ENCODE measurements around the gene RPH3AL. TPM values are rescaled to one million over a fixed set of nuclear protein-coding genes. Genes with fewer than 3 reads are reported as not detected.

RPH3AL gene
- total RNA-seq, 1 donor = 2.9 TPM

GRCh38 chr17:259341-259976, 93.1 kb downstream of the RPH3AL start:
- Histone ChIP-seq H3K36me3 (ENCODE audit: insufficient read depth, low read length) (no peaks in the 10 kb centered on the region), H3K27ac (ENCODE audit: low read depth, low read length) (no peak overlapping the region), H3K79me2 (ENCODE audit: insufficient read depth, low read length) (no peaks in the 10 kb centered on the region), H3K27me3 (ENCODE audit: insufficient read depth, low read length) (no peaks in the 10 kb centered on the region), H3K4me2 (ENCODE audit: insufficient read depth, low read length) (no peak overlapping the region), H4K20me1 (ENCODE audit: insufficient read depth, low read length) (no peaks in the 10 kb centered on the region), H3K4me3 (ENCODE audit: insufficient read depth, low read length) (no peak overlapping the region), H2AFZ (ENCODE audit: low read length) (no peak overlapping the region), H3K4me1 (ENCODE audit: insufficient read depth, low read length) (no peaks in the 10 kb centered on the region), H3K9me3 (ENCODE audit: low read depth, low read length) (no peaks in the 10 kb centered on the region)
- DNase-seq (ENCODE audit: insufficient read length, low spot score, missing footprints) = peak; percentile 74
- TF ChIP-seq CTCF (IDR thresholded peaks at IDR 0.05; ENCODE audit: extremely low read depth, low read depth, low read length) = no peak

- H3K36me3 ChIP-seq (ENCODE audit: insufficient read depth, low read length) = no peaks in the 10 kb centered on the region
- no peaks in the 10 kb centered on the region for H3K9me3 ChIP-seq (ENCODE audit: low read depth, low read length)
- H3K4me2 ChIP-seq (ENCODE audit: insufficient read depth, low read length) = no peak overlapping the region
- no peaks in the 10 kb centered on the region for H4K20me1 ChIP-seq (ENCODE audit: insufficient read depth, low read length)
- peak; percentile 72 for DNase-seq (ENCODE audit: insufficient read length, low spot score, missing footprints)
- no peak overlapping the region for H2AFZ ChIP-seq (ENCODE audit: low read length)
- no peak overlapping the region for H3K27ac ChIP-seq (ENCODE audit: low read depth, low read length)
- no peaks in the 10 kb centered on the region for H3K79me2 ChIP-seq (ENCODE audit: insufficient read depth, low read length)
- no peaks in the 10 kb centered on the region for H3K4me1 ChIP-seq (ENCODE audit: insufficient read depth, low read length)
- no peak overlapping the region for H3K4me3 ChIP-seq (ENCODE audit: insufficient read depth, low read length)
- TF ChIP-seq CTCF (IDR thresholded peaks at IDR 0.05; ENCODE audit: extremely low read depth, low read depth, low read length) = no peak
- no peaks in the 10 kb centered on the region for H3K27me3 ChIP-seq (ENCODE audit: insufficient read depth, low read length)
These were observed 93.7 kb downstream of the RPH3AL start for GRCh38 chr17:258906-259305.

- no peak for TF ChIP-seq CTCF (IDR thresholded peaks at IDR 0.05; ENCODE audit: extremely low read depth, low read depth, low read length)
- H3K27ac ChIP-seq (ENCODE audit: low read depth, low read length) = no peak overlapping the region
- no peaks in the 10 kb centered on the region for H3K27me3 ChIP-seq (ENCODE audit: insufficient read depth, low read length)
- no peaks in the 10 kb centered on the region for H3K79me2 ChIP-seq (ENCODE audit: insufficient read depth, low read length)
- H4K20me1 ChIP-seq (ENCODE audit: insufficient read depth, low read length) = no peaks in the 10 kb centered on the region
- H3K4me2 ChIP-seq (ENCODE audit: insufficient read depth, low read length) = no peak overlapping the region
- H3K4me1 ChIP-seq (ENCODE audit: insufficient read depth, low read length) = no peaks in the 10 kb centered on the region
- no peak overlapping the region for H2AFZ ChIP-seq (ENCODE audit: low read length)
- DNase-seq (ENCODE audit: insufficient read length, low spot score, missing footprints) = peak; percentile 37
- no peak overlapping the region for H3K4me3 ChIP-seq (ENCODE audit: insufficient read depth, low read length)
- H3K36me3 ChIP-seq (ENCODE audit: insufficient read depth, low read length) = no peaks in the 10 kb centered on the region
- H3K9me3 ChIP-seq (ENCODE audit: low read depth, low read length) = no peaks in the 10 kb centered on the region
These were observed 94.4 kb downstream of the RPH3AL start for GRCh38 chr17:258045-258734.

GRCh38 chr17:253091-253846, 99.3 kb downstream of the RPH3AL start:
- H3K27me3 ChIP-seq (ENCODE audit: insufficient read depth, low read length) = no peaks in the 10 kb centered on the region
- no peak overlapping the region for H3K27ac ChIP-seq (ENCODE audit: low read depth, low read length)
- no peaks in the 10 kb centered on the region for H4K20me1 ChIP-seq (ENCODE audit: insufficient read depth, low read length)
- peak; percentile 63 for DNase-seq (ENCODE audit: insufficient read length, low spot score, missing footprints)
- H3K9me3 ChIP-seq (ENCODE audit: low read depth, low read length) = no peaks in the 10 kb centered on the region
- H2AFZ ChIP-seq (ENCODE audit: low read length) = no peak overlapping the region
- H3K36me3 ChIP-seq (ENCODE audit: insufficient read depth, low read length) = no peaks in the 10 kb centered on the region
- H3K4me2 ChIP-seq (ENCODE audit: insufficient read depth, low read length) = no peak overlapping the region
- no peak overlapping the region for H3K4me3 ChIP-seq (ENCODE audit: insufficient read depth, low read length)
- no peaks in the 10 kb centered on the region for H3K4me1 ChIP-seq (ENCODE audit: insufficient read depth, low read length)
- no peak for TF ChIP-seq CTCF (IDR thresholded peaks at IDR 0.05; ENCODE audit: extremely low read depth, low read depth, low read length)
- H3K79me2 ChIP-seq (ENCODE audit: insufficient read depth, low read length) = no peaks in the 10 kb centered on the region

All from osteoblast (primary cell).